Psoas muscle (tissue), 8 donors: ENCODE measurements around the gene RAB3D. TPM values are rescaled to one million over a fixed set of nuclear protein-coding genes. Genes with fewer than 3 reads are reported as not detected.
"Not testable (repeated sequence)": the region's sequence is repeated elsewhere in the genome, so short reads cannot be mapped to it uniquely, and the experiment has no call there.

ENCODE experiments used
- ATAC-seq, 4 donors: fragments of 200-7000 bp; cut with Tn5 transposase; one replicate each; pipeline ENCODE4 v1.9.1; 2020; ENCODE audit warnings: moderate library complexity in 3 of 4, mild to moderate bottlenecking in 2 of 4
- DNase-seq, 2 donors: peaks; one replicate each; pipeline ENCODE4 v3.0.0-alpha.2; 2020
- H3K27ac ChIP-seq: fragments of 200-600 bp; one replicate; pipeline ENCODE4 v1.8.0; 2022
- H3K27me3 ChIP-seq, 3 donors: fragments of 200-600 bp in 1 of 3; one replicate each; pipeline versions ENCODE4 v1.6.1 to v1.8.0; 2013 to 2022; ENCODE audit warnings: low read length in 2 of 3, mild to moderate bottlenecking in 2 of 3, moderate library complexity in 1 of 3; ENCODE audit not compliant: insufficient read depth in 3 of 3
- H3K36me3 ChIP-seq, 2 donors: fragments of 200-600 bp in 1 of 2; one replicate each; pipeline versions ENCODE4 v1.6.1 to v1.8.0; 2013 to 2022; ENCODE audit warnings: low read depth in 1 of 2, mild to moderate bottlenecking in 1 of 2, moderate library complexity in 1 of 2; ENCODE audit not compliant: insufficient read depth in 1 of 2
- H3K4me1 ChIP-seq: fragments of 200-600 bp; one replicate; pipeline ENCODE4 v1.8.0; 2022
- H3K4me3 ChIP-seq: fragments of 200-600 bp; one replicate; pipeline ENCODE4 v1.8.0; 2022; ENCODE audit warnings: mild to moderate bottlenecking
- H3K9me3 ChIP-seq: fragments of 200-600 bp; one replicate; pipeline ENCODE4 v1.8.0; 2022
- WGBS, 3 donors: extraction: QIAGEN DNeasy Blood & Tissue Kit; methylation state at CpG; one replicate each; pipeline versions ENCODE4 v1.1.6 to v1.1.7; 2013; 5-methylcytosine and 5-hydroxymethylcytosine counted together
- intact Hi-C, 2 donors: fragments of 100-400 bp; cut with DNase I; formaldehyde crosslinking; loops; one replicate each; pipeline versions ENCODE4 v1.11.0 to v1.14.2; 2022
- polyA plus RNA-seq, 3 donors: library from polyadenylated mRNA; stranded (reverse); fragments of 200-250 nt; gene quantifications; one replicate each; pipeline ENCODE4 v1.2.3, GENCODE V29; 2013
- total RNA-seq, 4 donors: library from RNA; stranded (reverse); fragmentation: NEBNext Ultra II Directional in 2 of 4; extraction: Animal tissue kit (Norgen Biotek cat#: 25700) in 2 of 4; gene quantifications; one replicate each; pipeline versions ENCODE4 v1.2.1 to v1.2.4, GENCODE V29; 2021 to 2023
- TF ChIP-seq, protein P1 (sequence below): fragments of 200-600 bp; IDR thresholded peaks from one replicate; pipeline ENCODE4 v1.8.0; 2022; ENCODE audit warnings: antibody characterized with exemption
- donor health status: healthy with polysubstance abuse.
- donor health status: DM: no; HTN: no; CAD: no; lungs with moderate emphysema.
- donor health status: Bipolar disorder and iron deficiency.
- donor health status: healthy.
- donor health status: DM: yes; HTN: yes; CAD: no.
- donor health status: DM: no; HTN: no; CAD: no.
- donor health status: DM: no; HTN: no; CAD: no.
- donor health status: DM: yes; HTN: yes; CAD: no.

Gene RAB3D
- total and polyA plus RNA-seq, 7 donors: 1.1 to 5.6 (median 4.0) TPM

GRCh38 chr19:11356074-11356397, 16.6 kb upstream of the RAB3D start:
- ATAC-seq: peak in 1 of 4 donors; percentile 8
- H3K27ac ChIP-seq: peak overlapping the region; percentile 42

GRCh38 chr19:11355160-11356073, 16.0 kb upstream of the RAB3D start, which contains the start of gene PLPPR2:
Gene PLPPR2, plus strand, starts transcription at chr19:11355432. Its CDS starts 2,242 bp downstream, at chr19:11357674.
- no peaks in the 10 kb centered on the region for H3K9me3 ChIP-seq
- 3 to 13% (median 4%) methylated on average over 35 to 60 of the region's 62 CpGs for WGBS, 3 donors
- DNase-seq (peak; percentile 96), ATAC-seq (peak; percentile 93 to 99 (median 98))
- TF ChIP-seq, protein P1, sequence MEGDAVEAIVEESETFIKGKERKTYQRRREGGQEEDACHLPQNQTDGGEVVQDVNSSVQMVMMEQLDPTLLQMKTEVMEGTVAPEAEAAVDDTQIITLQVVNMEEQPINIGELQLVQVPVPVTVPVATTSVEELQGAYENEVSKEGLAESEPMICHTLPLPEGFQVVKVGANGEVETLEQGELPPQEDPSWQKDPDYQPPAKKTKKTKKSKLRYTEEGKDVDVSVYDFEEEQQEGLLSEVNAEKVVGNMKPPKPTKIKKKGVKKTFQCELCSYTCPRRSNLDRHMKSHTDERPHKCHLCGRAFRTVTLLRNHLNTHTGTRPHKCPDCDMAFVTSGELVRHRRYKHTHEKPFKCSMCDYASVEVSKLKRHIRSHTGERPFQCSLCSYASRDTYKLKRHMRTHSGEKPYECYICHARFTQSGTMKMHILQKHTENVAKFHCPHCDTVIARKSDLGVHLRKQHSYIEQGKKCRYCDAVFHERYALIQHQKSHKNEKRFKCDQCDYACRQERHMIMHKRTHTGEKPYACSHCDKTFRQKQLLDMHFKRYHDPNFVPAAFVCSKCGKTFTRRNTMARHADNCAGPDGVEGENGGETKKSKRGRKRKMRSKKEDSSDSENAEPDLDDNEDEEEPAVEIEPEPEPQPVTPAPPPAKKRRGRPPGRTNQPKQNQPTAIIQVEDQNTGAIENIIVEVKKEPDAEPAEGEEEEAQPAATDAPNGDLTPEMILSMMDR: no peak
- intact Hi-C loops: no loop called here
- peak within 1 kb of the TSS; percentile 42 for H3K27ac ChIP-seq
- H3K4me1 ChIP-seq: peaks cover 5% of the 10 kb centered on the region
- H3K4me3 ChIP-seq: peak within 1 kb of the TSS; percentile 64
- no peaks in the 10 kb centered on the region for H3K27me3 ChIP-seq
- peaks cover 0 to 26% of the 10 kb centered on the region in 2 donors for H3K36me3 ChIP-seq

More at GRCh38 chr19:11356074-11356397, 16.6 kb upstream of the RAB3D start:
- intact Hi-C loops: no loop called here
- Histone ChIP-seq H3K4me3 (peak overlapping the region; percentile 64), H3K27me3 (no peaks in the 10 kb centered on the region), H3K4me1 (peaks cover 5% of the 10 kb centered on the region), H3K9me3 (no peaks in the 10 kb centered on the region), H3K36me3 (peaks cover 0 to 31% of the 10 kb centered on the region in 2 donors)
- TF ChIP-seq, protein P1: no peak
- WGBS, 3 donors: 80 to 84% (median 81%) methylated on average over 6 of the region's 6 CpGs
- DNase-seq: no peak

- H3K4me1 ChIP-seq, DNase-seq, H3K27me3 ChIP-seq, H3K9me3 ChIP-seq, H3K27ac ChIP-seq, intact Hi-C loops, ATAC-seq, H3K4me3 ChIP-seq: not testable (repeated sequence)
- H3K36me3 ChIP-seq: peaks cover 0 to 13% of the 10 kb centered on the region in 2 donors
- WGBS, 3 donors: 97% methylated on average over 4 of the region's 4 CpGs
Measured at GRCh38 chr19:11354102-11354501, 14.6 kb upstream of the RAB3D start.

DNA sequence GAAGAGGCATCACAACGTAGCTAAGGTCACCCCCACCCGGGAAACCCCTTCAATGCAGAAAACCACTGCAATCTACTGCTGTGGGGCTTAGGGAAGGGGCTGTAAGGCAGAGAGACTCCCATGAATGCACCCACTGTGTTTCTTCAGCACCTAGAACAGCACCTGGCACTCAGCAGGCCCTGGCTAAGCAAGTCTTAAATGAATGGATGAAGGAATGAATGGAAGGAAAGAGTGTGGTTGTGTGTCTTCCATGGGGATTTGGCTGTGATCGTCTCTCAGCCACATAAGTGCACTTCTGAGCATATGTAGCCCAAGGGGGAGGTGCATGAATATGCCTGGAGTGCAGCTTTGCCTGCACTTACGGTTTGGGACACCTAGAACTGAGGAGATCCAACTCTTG, 9.7 kb upstream of the RAB3D start:
- Histone ChIP-seq H3K36me3 (no peaks in the 10 kb centered on the region), H3K4me3 (no peak overlapping the region), H3K27ac (no peak overlapping the region), H3K4me1 (peaks cover 12% of the 10 kb centered on the region), H3K9me3 (no peaks in the 10 kb centered on the region), H3K27me3 (no peaks in the 10 kb centered on the region)
- DNase-seq (no peak), ATAC-seq (no peak)
- intact Hi-C loops: no loop called here
- TF ChIP-seq, protein P1: no peak
- WGBS, 3 donors: 89 to 90% (median 90%) methylated on average over 4 of the region's 4 CpGs

DNA sequence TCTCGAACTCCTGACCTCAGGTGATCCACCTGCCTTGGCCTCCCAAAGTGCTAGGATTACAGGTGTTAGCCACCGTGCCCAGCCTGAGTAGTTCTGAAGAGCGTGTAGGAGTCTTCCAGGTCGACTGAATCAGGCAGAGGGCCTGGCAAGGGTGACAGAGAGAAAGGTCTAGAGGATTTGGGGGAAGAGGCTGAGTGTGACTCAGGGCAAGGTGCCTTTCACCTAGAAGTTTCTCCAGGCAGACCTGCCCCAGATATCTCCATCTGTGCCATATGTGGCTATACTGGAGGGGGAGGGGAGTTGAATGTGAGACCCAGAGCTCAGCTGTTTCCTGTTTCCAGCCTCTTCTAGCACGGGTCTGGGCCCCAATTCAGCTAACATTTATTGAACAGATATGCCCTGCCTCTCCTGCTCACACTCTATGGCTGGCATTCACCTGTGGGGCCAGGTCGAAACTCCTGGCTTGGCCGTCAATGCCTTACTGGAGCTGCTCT, 8.1 kb upstream of the RAB3D start:
- intact Hi-C loops: no loop called here
- DNase-seq (no peak), ATAC-seq (no peak)
- peaks cover 14% of the 10 kb centered on the region for H3K4me1 ChIP-seq
- H3K27ac ChIP-seq: peak overlapping the region; percentile 76
- H3K4me3 ChIP-seq: no peak overlapping the region
- H3K9me3 ChIP-seq: no peaks in the 10 kb centered on the region
- peaks cover 0 to 8% of the 10 kb centered on the region in 2 donors for H3K36me3 ChIP-seq
- WGBS, 3 donors: 65 to 79% (median 71%) methylated on average over 7 of the region's 7 CpGs
- H3K27me3 ChIP-seq: no peaks in the 10 kb centered on the region
- TF ChIP-seq, protein P1: no peak
